Caki2 (cell line): ENCODE data around the gene CAD. TPM values are rescaled to one million over a fixed set of nuclear protein-coding genes. Genes with fewer than 3 reads are reported as not detected.

ENCODE experiments used
- DNase-seq: peaks from one replicate; pipeline ENCODE4 v3.0.0-alpha.2; 2015; ENCODE audit warnings: low read depth
- in situ Hi-C: cut with HindIII; loops from 2 replicates; pipeline ENCODE4 v1.10.0; 2016; ENCODE audit warnings: low sequenced_read_pairs, low pct_unique_long_range_greater_than_20kb, mixed read lengths
- total RNA-seq: library from RNA; depleted of rRNA; stranded (reverse); fragments of >200 nt; shearing (Covaris generic); gene quantifications from 2 replicates; pipeline ENCODE4 v1.2.3, GENCODE V29; 2014; ENCODE audit warnings: low replicate concordance

CAD gene
- total RNA-seq, 1 experiment from 2014 or later, result 34.9 TPM

- no peak for DNase-seq
- in situ Hi-C loops, result no loop called here
These were observed 592 bp upstream of the CAD start for GRCh38 chr2:27216416-27217137.

- no peak for DNase-seq
- in situ Hi-C loops, result no loop called here
These were observed 1.4 kb downstream of the CAD start for GRCh38 chr2:27218614-27219013.

GRCh38 chr2:27219091-27219490 is 1.9 kb downstream of the CAD start:
- in situ Hi-C loops, result no loop called here
- DNase-seq, result no peak

DNA sequence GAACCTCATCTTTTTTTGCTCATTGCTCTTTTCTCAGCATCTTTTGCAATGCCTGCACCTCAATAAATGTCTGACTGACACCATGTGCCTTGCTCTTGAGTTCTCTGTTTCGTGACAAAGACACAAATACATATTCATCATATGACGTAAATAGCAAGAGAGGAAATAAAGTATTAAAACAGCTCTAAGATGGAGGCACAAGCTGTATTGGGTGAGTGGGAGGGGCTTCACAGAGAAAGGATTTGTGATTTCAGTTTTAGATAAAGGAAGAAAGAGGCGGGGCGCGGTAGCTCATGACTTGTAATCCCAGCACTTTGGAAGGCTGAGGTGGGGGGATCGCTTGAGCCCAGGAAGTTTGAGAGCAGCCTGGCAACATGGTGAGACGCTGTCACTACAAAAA is 2.9 kb downstream of the CAD start:
- no peak for DNase-seq
- in situ Hi-C loops, result no loop called here

- in situ Hi-C loops, result no loop called here
These were observed 4.0 kb downstream of the CAD start for GRCh38 chr2:27221166-27221565.

GRCh38 chr2:27222407-27222806 is 5.2 kb downstream of the CAD start:
- in situ Hi-C loops, result no loop called here
- no peak for DNase-seq

More at GRCh38 chr2:27221166-27221565, 4.0 kb downstream of the CAD start:
- DNase-seq, result no peak

- in situ Hi-C loops, result no loop called here
- no peak for DNase-seq
These were observed 6.2 kb downstream of the CAD start for GRCh38 chr2:27223416-27223815.

GRCh38 chr2:27225526-27225925 is 8.4 kb downstream of the CAD start:
- in situ Hi-C loops, result no loop called here
- no peak for DNase-seq

DNA sequence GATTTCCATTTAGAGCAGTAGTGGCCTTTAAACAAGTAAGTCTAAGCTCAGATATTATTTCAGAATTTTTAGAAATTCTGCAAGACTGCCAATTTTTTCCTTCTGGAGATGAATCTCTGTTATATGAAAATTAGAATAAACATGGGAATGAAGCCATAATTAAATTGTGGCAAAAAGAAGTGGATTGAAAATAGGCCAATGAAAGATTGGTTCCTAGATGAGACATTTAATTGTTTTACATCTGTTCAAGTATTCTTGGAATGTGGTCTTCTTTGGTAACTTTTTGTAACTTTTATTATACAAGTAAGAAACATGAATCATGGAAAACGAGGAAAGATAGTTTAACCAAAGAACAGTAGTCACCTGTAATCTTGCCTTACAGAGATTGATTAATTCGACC is 10.3 kb downstream of the CAD start:
- DNase-seq, result no peak
- in situ Hi-C loops, result no loop called here

DNA sequence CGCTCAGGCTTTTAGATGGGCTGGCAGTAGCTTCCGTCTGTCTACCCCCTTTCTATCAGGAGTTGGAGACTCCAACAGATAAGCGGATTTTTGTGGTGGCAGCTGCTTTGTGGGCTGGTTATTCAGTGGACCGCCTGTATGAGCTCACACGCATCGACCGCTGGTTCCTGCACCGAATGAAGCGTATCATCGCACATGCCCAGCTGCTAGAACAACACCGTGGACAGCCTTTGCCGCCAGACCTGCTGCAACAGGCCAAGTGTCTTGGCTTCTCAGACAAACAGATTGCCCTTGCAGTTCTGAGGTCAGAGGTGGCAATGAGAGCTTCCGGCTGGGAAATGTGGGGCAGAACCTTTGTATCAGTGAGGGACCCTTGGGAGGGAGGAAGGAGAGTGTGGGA is 14.8 kb downstream of the CAD start:
- no peak for DNase-seq
- in situ Hi-C loops, result no loop called here

- in situ Hi-C loops, result no loop called here
- DNase-seq, result no peak
These were observed 16.2 kb downstream of the CAD start for GRCh38 chr2:27233341-27233740.

- in situ Hi-C loops, result no loop called here
- DNase-seq, result no peak
These were observed 19.0 kb downstream of the CAD start for GRCh38 chr2:27236136-27236535.

GRCh38 chr2:27236626-27237025 is 19.5 kb downstream of the CAD start:
- no peak for DNase-seq
- in situ Hi-C loops, result no loop called here

DNA sequence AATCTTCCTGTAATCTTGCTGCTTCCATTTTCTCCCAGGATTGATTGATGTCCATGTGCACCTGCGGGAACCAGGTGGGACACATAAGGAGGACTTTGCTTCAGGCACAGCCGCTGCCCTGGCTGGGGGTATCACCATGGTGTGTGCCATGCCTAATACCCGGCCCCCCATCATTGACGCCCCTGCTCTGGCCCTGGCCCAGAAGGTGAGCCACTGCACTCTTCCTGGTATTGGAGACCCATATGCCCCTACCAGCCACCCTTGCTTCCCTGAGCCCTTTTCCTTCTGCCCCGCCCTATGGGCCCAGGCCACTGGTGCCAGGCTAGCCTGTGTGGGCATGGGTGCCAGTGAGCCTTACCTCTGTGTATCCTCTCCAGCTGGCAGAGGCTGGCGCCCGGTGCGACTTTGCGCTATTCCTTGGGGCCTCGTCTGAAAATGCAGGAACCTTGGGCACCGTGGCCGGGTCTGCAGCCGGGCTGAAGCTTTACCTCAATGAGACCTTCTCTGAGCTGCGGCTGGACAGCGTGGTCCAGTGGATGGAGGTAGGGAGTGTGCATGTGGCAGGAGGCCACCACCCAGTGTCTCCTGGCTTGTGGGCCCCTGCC is 20.3 kb downstream of the CAD start:
- in situ Hi-C loops, result no loop called here
- DNase-seq, result no peak

DNA sequence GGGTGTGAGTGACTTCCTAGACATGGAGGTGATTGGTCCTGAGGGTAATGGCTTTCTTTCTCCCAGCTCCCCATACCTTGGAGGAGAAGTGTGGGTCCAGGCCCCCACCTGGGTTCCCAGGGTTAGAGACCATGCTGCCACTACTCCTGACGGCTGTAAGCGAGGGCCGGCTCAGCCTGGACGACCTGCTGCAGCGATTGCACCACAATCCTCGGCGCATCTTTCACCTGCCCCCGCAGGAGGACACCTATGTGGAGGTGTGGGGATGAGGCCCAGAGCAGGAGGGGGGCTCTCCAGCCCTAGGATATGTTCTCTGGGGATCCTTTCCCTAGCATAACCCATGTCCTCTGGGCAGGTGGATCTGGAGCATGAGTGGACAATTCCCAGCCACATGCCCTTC is 21.8 kb downstream of the CAD start:
- in situ Hi-C loops, result no loop called here
- no peak for DNase-seq

DNA sequence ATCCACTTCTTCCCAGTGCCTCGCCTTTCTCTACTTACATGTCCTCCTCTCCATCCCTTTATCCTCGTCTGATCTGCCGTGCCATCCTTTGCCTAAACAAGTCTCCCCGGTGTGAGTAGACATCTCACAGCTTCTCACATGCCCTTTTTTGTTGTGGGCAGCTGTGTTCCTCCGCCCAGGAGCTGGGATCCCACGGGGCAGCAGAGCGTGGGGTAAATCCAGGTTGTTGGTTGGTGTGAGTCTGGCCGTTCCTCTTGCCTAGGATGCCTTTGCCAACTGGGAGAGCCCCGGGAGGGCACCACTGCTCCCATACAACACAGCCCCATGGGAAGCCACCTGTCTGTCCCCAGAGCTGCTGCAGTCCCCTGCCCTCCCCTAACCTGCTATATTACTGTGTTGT is 23.2 kb downstream of the CAD start:
- no peak for DNase-seq
- in situ Hi-C loops, result no loop called here

- in situ Hi-C loops, result no loop called here
- DNase-seq, result no peak
These were observed 24.8 kb downstream of the CAD start for GRCh38 chr2:27241761-27242613.

- no peak for DNase-seq
- in situ Hi-C loops, result no loop called here
These were observed 25.4 kb downstream of the CAD start for GRCh38 chr2:27242614-27242951.

DNA sequence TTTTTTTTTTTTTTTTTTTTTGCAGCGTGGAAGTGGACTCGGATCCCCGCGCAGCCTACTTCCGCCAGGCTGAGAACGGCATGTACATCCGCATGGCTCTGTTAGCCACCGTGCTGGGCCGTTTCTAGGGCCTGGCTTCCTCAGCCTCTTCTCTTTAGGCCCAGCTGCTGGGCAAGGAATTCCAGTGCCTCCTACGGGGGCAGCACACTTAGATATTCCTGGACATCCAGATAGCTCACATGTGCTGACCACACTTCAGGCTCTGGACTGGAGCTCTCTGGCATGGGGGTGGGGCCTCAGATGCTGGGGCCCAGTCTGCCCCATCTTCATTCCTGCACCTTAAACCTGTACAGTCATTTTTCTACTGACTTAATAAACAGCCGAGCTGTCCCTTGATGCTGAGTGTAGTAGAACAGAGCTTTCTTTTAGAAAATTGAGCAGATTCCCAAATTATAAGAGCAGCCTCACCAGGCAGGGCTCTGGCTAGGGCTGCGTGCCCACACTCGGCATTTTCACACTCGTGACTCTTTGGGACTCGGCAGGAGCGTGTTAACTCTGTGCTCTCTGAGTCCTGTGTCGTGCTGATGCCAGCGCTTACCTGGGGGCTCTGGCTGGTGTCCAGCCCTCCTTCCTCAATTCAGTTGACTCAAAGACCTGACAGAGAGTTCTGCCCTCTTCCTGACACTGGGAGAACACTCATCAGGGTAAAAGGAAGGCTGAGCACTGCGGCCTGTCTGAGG is 26.4 kb downstream of the CAD start:
- in situ Hi-C loops, result no loop called here
- DNase-seq, result no peak
